Memory B cell (primary cell): ENCODE data around the gene MAGI1.

Experiments
- ATAC-seq: fragments of 150-1000 bp; cut with Tn5 transposase; 2 replicates; pipeline ENCODE4 v1.10.0; 2021; ENCODE audit warnings: low read depth, mild to moderate bottlenecking, moderate library complexity
- DNase-seq, 2 donors: peaks; one replicate each; pipeline ENCODE4 v3.0.0; 2022; ENCODE audit warnings: low spot score in 2 of 2
- H3K27ac Mint-ChIP-seq: one replicate; pipeline ENCODE4 v1.8.0; 2022; ENCODE audit warnings: mild to moderate bottlenecking, moderate library complexity, mixed read lengths
- H3K27me3 Mint-ChIP-seq: one replicate; pipeline ENCODE4 v1.8.0; 2022; ENCODE audit warnings: mixed read lengths
- H3K36me3 Mint-ChIP-seq: one replicate; pipeline ENCODE4 v1.8.0; 2022; ENCODE audit warnings: mild to moderate bottlenecking, mixed read lengths
- H3K4me1 Mint-ChIP-seq: one replicate; pipeline ENCODE4 v1.8.0; 2022; ENCODE audit warnings: mixed read lengths
- H3K4me3 Mint-ChIP-seq: one replicate; pipeline ENCODE4 v1.8.0; 2022; ENCODE audit warnings: mild to moderate bottlenecking, moderate library complexity, mixed read lengths
- H3K9me3 Mint-ChIP-seq: one replicate; pipeline ENCODE4 v1.8.0; 2022; ENCODE audit warnings: mixed read lengths

Gene MAGI1

GRCh38 chr3:65830948-65831732, 207.6 kb downstream of the MAGI1 start:
- Mint-ChIP-seq H3K9me3 (peaks cover 1% of the 10 kb centered on the region), H3K36me3 (no peaks in the 10 kb centered on the region), H3K27ac (no peak overlapping the region), H3K4me3 (no peak overlapping the region), H3K4me1 (no peaks in the 10 kb centered on the region), H3K27me3 (no peaks in the 10 kb centered on the region)
- ATAC-seq: no peak
- no peak for DNase-seq

GRCh38 chr3:65829228-65829627, 209.5 kb downstream of the MAGI1 start:
- H3K27ac Mint-ChIP-seq: no peak overlapping the region
- H3K4me3 Mint-ChIP-seq: no peak overlapping the region
- DNase-seq: no peak
- no peak for ATAC-seq
- H3K4me1 Mint-ChIP-seq: no peaks in the 10 kb centered on the region
- peaks cover 1% of the 10 kb centered on the region for H3K9me3 Mint-ChIP-seq
- no peaks in the 10 kb centered on the region for H3K36me3 Mint-ChIP-seq
- no peaks in the 10 kb centered on the region for H3K27me3 Mint-ChIP-seq

DNA sequence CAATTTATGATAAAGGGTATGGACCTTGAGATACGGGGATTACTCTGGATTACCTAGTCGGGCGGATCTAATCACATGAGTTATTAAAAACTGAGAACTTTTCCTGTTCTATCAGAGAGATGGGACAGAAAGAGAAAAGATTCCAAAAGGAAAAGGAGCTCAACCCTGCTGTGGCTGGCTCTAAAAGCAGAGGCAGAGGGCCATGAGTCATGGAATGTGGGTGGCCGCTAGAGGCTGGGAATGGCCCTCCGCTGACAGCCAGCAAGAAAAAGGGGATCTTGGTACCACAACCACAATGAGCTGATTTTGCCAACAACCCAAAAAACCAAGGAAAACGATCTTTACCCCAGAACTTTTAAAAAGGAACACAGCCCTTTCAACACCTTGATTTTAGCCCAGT, 210.0 kb downstream of the MAGI1 start:
- H3K36me3 Mint-ChIP-seq: no peaks in the 10 kb centered on the region
- no peaks in the 10 kb centered on the region for H3K4me1 Mint-ChIP-seq
- H3K9me3 Mint-ChIP-seq: peaks cover 1% of the 10 kb centered on the region
- no peak overlapping the region for H3K4me3 Mint-ChIP-seq
- no peak for ATAC-seq
- no peaks in the 10 kb centered on the region for H3K27me3 Mint-ChIP-seq
- no peak for DNase-seq
- H3K27ac Mint-ChIP-seq: no peak overlapping the region

DNA sequence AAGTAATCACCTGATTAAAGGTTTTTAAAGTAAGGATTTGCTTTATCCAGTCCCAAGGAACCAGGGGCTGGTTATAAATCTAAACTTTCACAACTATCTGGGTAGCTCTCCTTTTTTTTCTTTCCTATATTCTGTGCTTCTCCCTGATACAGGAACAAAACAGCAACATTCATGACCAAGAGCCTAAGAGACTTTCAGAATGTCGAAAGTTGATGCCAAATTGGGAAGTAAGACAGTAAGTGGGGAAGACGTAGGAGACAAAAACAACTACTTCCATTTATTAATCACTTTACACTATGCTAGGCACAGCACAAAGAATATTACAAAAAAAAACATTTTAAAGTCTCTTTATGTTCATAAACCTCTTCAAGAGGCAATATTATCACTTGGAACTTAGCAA, 211.6 kb downstream of the MAGI1 start:
- peaks cover 1% of the 10 kb centered on the region for H3K9me3 Mint-ChIP-seq
- no peaks in the 10 kb centered on the region for H3K36me3 Mint-ChIP-seq
- DNase-seq (no peak), ATAC-seq (no peak)
- no peak overlapping the region for H3K27ac Mint-ChIP-seq
- no peaks in the 10 kb centered on the region for H3K4me1 Mint-ChIP-seq
- no peaks in the 10 kb centered on the region for H3K27me3 Mint-ChIP-seq
- H3K4me3 Mint-ChIP-seq: no peak overlapping the region

DNA sequence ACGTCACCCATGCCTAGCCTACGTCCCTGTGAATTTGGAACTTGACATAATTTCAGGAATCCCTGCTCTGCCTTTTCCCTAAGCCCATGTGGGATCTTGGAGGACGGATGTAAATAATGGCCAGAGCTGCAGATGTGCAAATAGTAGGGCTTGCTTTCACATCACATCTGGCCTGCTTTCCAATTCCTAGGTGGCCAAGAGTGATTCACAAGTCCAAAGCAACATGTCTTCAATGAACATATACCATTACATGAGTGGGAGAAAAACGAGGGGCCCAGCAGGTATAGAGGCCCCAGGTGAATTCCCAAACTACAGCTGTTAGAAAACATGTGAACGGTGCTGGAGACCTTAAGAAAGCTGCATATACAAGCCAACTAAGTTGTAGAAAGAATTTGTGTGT, 214.6 kb downstream of the MAGI1 start:
- Mint-ChIP-seq H3K27ac (no peak overlapping the region), H3K4me3 (no peak overlapping the region), H3K36me3 (no peaks in the 10 kb centered on the region), H3K9me3 (peaks cover 4% of the 10 kb centered on the region), H3K4me1 (no peaks in the 10 kb centered on the region), H3K27me3 (peaks cover under 1% of the 10 kb centered on the region)
- ATAC-seq (no peak), DNase-seq (no peak)

GRCh38 chr3:65820600-65820999, 218.1 kb downstream of the MAGI1 start:
- Mint-ChIP-seq H3K27me3 (peaks cover 1% of the 10 kb centered on the region), H3K4me1 (no peaks in the 10 kb centered on the region), H3K4me3 (no peak overlapping the region), H3K36me3 (no peaks in the 10 kb centered on the region), H3K27ac (no peak overlapping the region), H3K9me3 (peaks cover 5% of the 10 kb centered on the region)
- DNase-seq (no peak), ATAC-seq (no peak)

DNA sequence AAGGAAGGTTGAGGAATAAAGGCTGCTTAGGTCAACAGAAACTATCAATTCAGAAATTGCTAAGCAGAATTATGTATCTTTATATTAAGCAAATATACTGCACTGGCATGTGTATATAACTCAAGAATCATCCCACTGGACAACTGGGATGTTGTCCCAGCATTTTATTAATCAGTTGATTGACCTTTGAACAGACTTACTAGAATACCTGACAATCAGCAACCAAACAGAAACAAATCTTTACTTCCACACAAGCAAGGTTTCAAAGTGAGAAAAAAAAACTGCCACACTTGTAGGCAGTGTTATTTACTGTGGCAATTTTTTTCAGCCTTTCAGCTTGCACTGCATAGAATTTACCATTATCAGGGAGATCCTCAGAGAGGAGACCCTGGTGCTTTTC, 218.8 kb downstream of the MAGI1 start:
- no peak for ATAC-seq
- Mint-ChIP-seq H3K27ac (no peak overlapping the region), H3K36me3 (no peaks in the 10 kb centered on the region), H3K4me1 (no peaks in the 10 kb centered on the region), H3K4me3 (no peak overlapping the region), H3K9me3 (peaks cover 5% of the 10 kb centered on the region), H3K27me3 (peaks cover 1% of the 10 kb centered on the region)
- DNase-seq: no peak

GRCh38 chr3:65817553-65818126, 221.1 kb downstream of the MAGI1 start:
- no peak for ATAC-seq
- H3K4me3 Mint-ChIP-seq: no peak overlapping the region
- H3K36me3 Mint-ChIP-seq: no peaks in the 10 kb centered on the region
- H3K27ac Mint-ChIP-seq: no peak overlapping the region
- H3K4me1 Mint-ChIP-seq: no peaks in the 10 kb centered on the region
- no peak for DNase-seq
- H3K9me3 Mint-ChIP-seq: peaks cover 5% of the 10 kb centered on the region
- H3K27me3 Mint-ChIP-seq: peaks cover 1% of the 10 kb centered on the region

DNA sequence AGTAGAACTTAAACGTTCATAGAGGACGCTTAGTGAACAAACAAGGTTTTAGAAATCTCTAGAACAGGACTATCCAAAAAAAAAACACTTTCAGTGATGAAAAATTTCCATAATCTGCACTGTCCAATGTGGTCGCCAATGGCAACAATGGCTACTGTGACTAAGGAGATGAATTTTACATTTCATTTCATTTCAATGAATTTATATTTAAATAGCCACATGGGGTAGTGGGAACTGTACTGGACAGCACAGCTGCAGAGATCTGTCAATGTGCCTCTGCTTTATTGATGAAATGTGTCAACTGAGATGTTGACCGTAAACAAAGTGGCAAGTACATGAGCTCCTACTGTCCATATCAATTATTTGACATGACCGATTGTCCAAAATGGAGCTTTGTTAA, 222.5 kb downstream of the MAGI1 start:
- Mint-ChIP-seq H3K9me3 (peaks cover 3% of the 10 kb centered on the region), H3K36me3 (no peaks in the 10 kb centered on the region), H3K4me3 (no peak overlapping the region), H3K27ac (no peak overlapping the region), H3K4me1 (no peaks in the 10 kb centered on the region), H3K27me3 (peaks cover 1% of the 10 kb centered on the region)
- ATAC-seq: no peak
- no peak for DNase-seq

GRCh38 chr3:65814845-65815578, 223.7 kb downstream of the MAGI1 start:
- no peak overlapping the region for H3K27ac Mint-ChIP-seq
- H3K4me1 Mint-ChIP-seq: no peaks in the 10 kb centered on the region
- no peaks in the 10 kb centered on the region for H3K36me3 Mint-ChIP-seq
- H3K9me3 Mint-ChIP-seq: peaks cover 3% of the 10 kb centered on the region
- peaks cover 1% of the 10 kb centered on the region for H3K27me3 Mint-ChIP-seq
- ATAC-seq (no peak), DNase-seq (no peak)
- no peak overlapping the region for H3K4me3 Mint-ChIP-seq

DNA sequence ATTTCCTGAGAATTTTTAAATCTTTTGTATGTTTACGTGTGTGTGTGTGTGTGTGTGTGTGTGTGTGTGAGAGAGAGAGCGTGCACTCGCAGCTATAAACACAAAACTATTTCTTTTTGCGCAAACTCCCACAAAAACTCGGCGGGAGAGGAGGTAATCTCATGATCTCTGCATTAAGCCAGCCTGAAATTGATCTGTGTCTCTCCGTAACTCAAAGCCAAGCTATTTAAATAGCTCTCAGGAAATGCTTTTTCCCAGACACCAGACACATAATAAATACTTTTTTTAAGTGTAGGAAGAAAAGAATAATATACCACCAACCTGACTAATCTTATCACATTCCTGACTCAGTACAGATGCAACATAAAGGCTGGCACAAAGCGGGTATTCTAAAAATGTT, 226.8 kb downstream of the MAGI1 start:
- DNase-seq: no peak
- Mint-ChIP-seq H3K4me3 (no peak overlapping the region), H3K27me3 (no peaks in the 10 kb centered on the region), H3K36me3 (no peaks in the 10 kb centered on the region), H3K27ac (no peak overlapping the region), H3K9me3 (peaks cover 6% of the 10 kb centered on the region), H3K4me1 (no peaks in the 10 kb centered on the region)
- no peak for ATAC-seq

GRCh38 chr3:65811086-65811761, 227.5 kb downstream of the MAGI1 start:
- Mint-ChIP-seq H3K4me1 (no peaks in the 10 kb centered on the region), H3K36me3 (no peaks in the 10 kb centered on the region), H3K27ac (no peak overlapping the region), H3K4me3 (no peak overlapping the region), H3K9me3 (peaks cover 6% of the 10 kb centered on the region), H3K27me3 (no peaks in the 10 kb centered on the region)
- ATAC-seq: no peak
- no peak for DNase-seq

GRCh38 chr3:65810302-65810701, 228.4 kb downstream of the MAGI1 start:
- Mint-ChIP-seq H3K36me3 (no peaks in the 10 kb centered on the region), H3K4me1 (no peaks in the 10 kb centered on the region), H3K4me3 (no peak overlapping the region), H3K9me3 (peaks cover 6% of the 10 kb centered on the region), H3K27ac (no peak overlapping the region), H3K27me3 (no peaks in the 10 kb centered on the region)
- ATAC-seq: no peak
- DNase-seq: no peak

DNA sequence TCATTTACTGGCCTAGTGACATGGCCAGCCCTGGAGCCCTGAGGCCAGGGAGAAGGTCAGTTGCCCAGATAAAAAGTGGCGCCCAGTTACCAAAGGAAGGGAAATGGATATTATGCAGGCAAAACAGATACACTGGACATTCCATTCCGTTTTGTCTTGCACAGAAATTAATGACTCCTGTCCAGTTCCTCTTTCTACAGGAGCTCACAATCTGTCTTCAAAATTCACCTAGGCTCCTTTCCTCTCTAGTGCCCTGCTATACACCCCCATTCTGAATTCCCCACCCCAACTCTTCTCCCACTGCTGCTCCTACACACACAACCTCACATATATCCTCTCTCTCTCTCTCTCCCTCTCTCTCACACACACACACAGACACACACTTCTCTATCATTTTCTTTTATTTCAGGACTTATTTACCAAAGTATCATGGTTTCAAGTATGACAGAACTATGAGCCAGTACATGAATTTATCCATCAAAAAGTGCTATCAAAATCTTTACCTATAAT, 229.0 kb downstream of the MAGI1 start:
- H3K4me1 Mint-ChIP-seq: no peaks in the 10 kb centered on the region
- DNase-seq: no peak
- no peak overlapping the region for H3K27ac Mint-ChIP-seq
- no peaks in the 10 kb centered on the region for H3K36me3 Mint-ChIP-seq
- H3K9me3 Mint-ChIP-seq: peaks cover 6% of the 10 kb centered on the region
- H3K4me3 Mint-ChIP-seq: no peak overlapping the region
- no peak for ATAC-seq
- no peaks in the 10 kb centered on the region for H3K27me3 Mint-ChIP-seq
